Measurements from ENCODE around the gene SWSAP1. TPM values are rescaled to one million over a fixed set of nuclear protein-coding genes. Genes with fewer than 3 reads are reported as not detected.

SWSAP1 gene
- total RNA-seq, 1 experiment from 2014 or later, result 3.9 TPM

GRCh38 chr19:11397089-11397610, 22.7 kb downstream of the SWSAP1 start:
- H3K27me3 Mint-ChIP-seq (ENCODE audit: insufficient read depth, unreplicated experiment), result no peaks in the 10 kb centered on the region
- no peak overlapping the region for H3K4me3 Mint-ChIP-seq (ENCODE audit: unreplicated experiment)
- Histone ChIP-seq H3K4me1 (no peaks in the 10 kb centered on the region), H3K36me3 (ENCODE audit: control insufficient read depth, insufficient read depth, low read length) (no peaks in the 10 kb centered on the region; the same call in 1 of the 2 replicates), H3K4me3 (ENCODE audit: low read depth, low read length) (no peak overlapping the region), H3K27me3 (replicated peaks; ENCODE audit: control insufficient read depth, insufficient read depth, low read length) (no peaks in the 10 kb centered on the region), H3K9me3 (no peaks in the 10 kb centered on the region)
- BruUV-seq (replicated peaks), result no TSS peak
- no peak for DNase-seq
- ChIA-PET CTCF (interaction anchor here (1.4 kb wide), 1 partner anchor 14 kb away, joined by 5 read pairs; the partner anchor contains the start of gene EPOR), POLR2A (no interaction called here)
- H3K36me3 Mint-ChIP-seq (ENCODE audit: insufficient read depth, unreplicated experiment), result peaks cover 23% of the 10 kb centered on the region
- no peaks in the 10 kb centered on the region for H3K9me3 Mint-ChIP-seq (ENCODE audit: unreplicated experiment)
- intact Hi-C loops (cut with micrococcal nuclease; ENCODE audit: unreplicated experiment), result no loop called here
- no peak overlapping the region for H3K27ac Mint-ChIP-seq (ENCODE audit: unreplicated experiment)
- H3K4me1 Mint-ChIP-seq (ENCODE audit: low read depth, unreplicated experiment), result peaks cover 6% of the 10 kb centered on the region
- no peak for TF ChIP-seq CTCF (IDR thresholded peaks at IDR 0.05; ENCODE audit: insufficient read depth in 1 of 2, low read depth in 1 of 2, low read length in 1 of 2, severe bottlenecking in 1 of 2, unreplicated experiment in 1 of 2)

- CTCF ChIA-PET, result no interaction called here
- Mint-ChIP-seq H3K27me3 (ENCODE audit: insufficient read depth, unreplicated experiment) (no peaks in the 10 kb centered on the region), H3K4me1 (ENCODE audit: low read depth, unreplicated experiment) (peaks cover 6% of the 10 kb centered on the region), H3K4me3 (ENCODE audit: unreplicated experiment) (no peak overlapping the region), H3K27ac (ENCODE audit: unreplicated experiment) (no peak overlapping the region), H3K9me3 (ENCODE audit: unreplicated experiment) (no peaks in the 10 kb centered on the region), H3K36me3 (ENCODE audit: insufficient read depth, unreplicated experiment) (peaks cover 23% of the 10 kb centered on the region)
- no peak overlapping the region for H3K4me3 ChIP-seq (ENCODE audit: low read depth, low read length)
- DNase-seq, result no peak
- no peaks in the 10 kb centered on the region for H3K9me3 ChIP-seq
- no TSS peak for BruUV-seq (replicated peaks)
- H3K36me3 ChIP-seq (ENCODE audit: control insufficient read depth, insufficient read depth, low read length), result no peaks in the 10 kb centered on the region; the same call in none of the 2 replicates
- no peaks in the 10 kb centered on the region for H3K27me3 ChIP-seq (replicated peaks; ENCODE audit: control insufficient read depth, insufficient read depth, low read length)
- H3K4me1 ChIP-seq, result no peaks in the 10 kb centered on the region
- no peak for TF ChIP-seq CTCF (IDR thresholded peaks at IDR 0.05; ENCODE audit: insufficient read depth in 1 of 2, low read depth in 1 of 2, low read length in 1 of 2, severe bottlenecking in 1 of 2, unreplicated experiment in 1 of 2)
- intact Hi-C loops (cut with micrococcal nuclease; ENCODE audit: unreplicated experiment), result no loop called here
- POLR2A ChIA-PET, result no interaction called here
These were observed 25.2 kb downstream of the SWSAP1 start for GRCh38 chr19:11399667-11400066.

- H3K4me3 ChIP-seq (ENCODE audit: low read depth, low read length), result no peak overlapping the region
- Mint-ChIP-seq H3K4me1 (ENCODE audit: low read depth, unreplicated experiment) (no peaks in the 10 kb centered on the region), H3K27me3 (ENCODE audit: insufficient read depth, unreplicated experiment) (no peaks in the 10 kb centered on the region), H3K4me3 (ENCODE audit: unreplicated experiment) (no peak overlapping the region), H3K27ac (ENCODE audit: unreplicated experiment) (peak overlapping the region; percentile 58), H3K36me3 (ENCODE audit: insufficient read depth, unreplicated experiment) (peaks cover 15% of the 10 kb centered on the region), H3K9me3 (ENCODE audit: unreplicated experiment) (no peaks in the 10 kb centered on the region)
- DNase-seq, result no peak
- intact Hi-C loops (cut with micrococcal nuclease; ENCODE audit: unreplicated experiment), result no loop called here
- no TSS peak for BruUV-seq (replicated peaks)
- no peaks in the 10 kb centered on the region for H3K4me1 ChIP-seq
- no peaks in the 10 kb centered on the region for H3K27me3 ChIP-seq (replicated peaks; ENCODE audit: control insufficient read depth, insufficient read depth, low read length)
- no peaks in the 10 kb centered on the region for H3K9me3 ChIP-seq
- TF ChIP-seq CTCF (IDR thresholded peaks at IDR 0.05; ENCODE audit: insufficient read depth in 1 of 2, low read depth in 1 of 2, low read length in 1 of 2, severe bottlenecking in 1 of 2, unreplicated experiment in 1 of 2), result no peak
- H3K36me3 ChIP-seq (ENCODE audit: control insufficient read depth, insufficient read depth, low read length), result no peaks in the 10 kb centered on the region; the same call in none of the 2 replicates
- ChIA-PET POLR2A (interaction anchor here (0.9 kb wide), 1 partner anchor 17 kb away, joined by 9 read pairs; no protein-coding TSS in a partner anchor), CTCF (no interaction called here)
These were observed 26.3 kb downstream of the SWSAP1 start for GRCh38 chr19:11400798-11401197.

Measured in Caco-2 (cell line).